SU-DHL-6 (cell line): Measurements from ENCODE around the gene GLRA3.
A peak's percentile ranks its signal among the peaks of the same experiment; 100 is the strongest.

ENCODE experiments used
- H2AFZ ChIP-seq: fragments of 200-600 bp; sonication (generic); 2 replicates; pipeline ENCODE4 v1.6.1; 2014; ENCODE audit warnings: low read depth, mild to moderate bottlenecking, moderate library complexity, mixed read lengths, antibody characterized with exemption, low read length; ENCODE audit not compliant: severe bottlenecking
- H3F3A ChIP-seq: fragments of 200-600 bp; shearing (Covaris generic); 2 replicates; pipeline ENCODE4 v1.6.0; 2016; ENCODE audit warnings: antibody characterized with exemption, mild to moderate bottlenecking; ENCODE audit not compliant: insufficient read depth
- H3K27ac ChIP-seq: fragments of 200-600 bp; sonication (generic); 2 replicates; pipeline ENCODE4 v1.5.1; 2016; ENCODE audit warnings: low read depth, mild to moderate bottlenecking, low read length, moderate library complexity, mixed read lengths
- H3K27me3 ChIP-seq: fragments of 200-600 bp; sonication (generic), shearing (Covaris generic); 2 replicates; pipeline ENCODE4 v1.6.0; 2014; ENCODE audit warnings: mild to moderate bottlenecking, low read length
- H3K36me3 ChIP-seq: fragments of 200-600 bp; sonication (generic); 2 replicates; pipeline ENCODE4 v1.6.1; 2014; ENCODE audit warnings: mild to moderate bottlenecking, low read length, mixed read lengths
- H3K4me2 ChIP-seq: fragments of 300-600, 200-600 bp; shearing (Covaris generic), sonication (generic); 2 replicates; pipeline ENCODE4 v1.6.0; 2014; ENCODE audit warnings: low read length, low read depth, mild to moderate bottlenecking; ENCODE audit not compliant: poor library complexity, severe bottlenecking
- H3K4me3 ChIP-seq: fragments of 200-600 bp; sonication (generic); 2 replicates; pipeline ENCODE4 v1.5.1; 2014; ENCODE audit warnings: antibody characterized with exemption, low read length, mild to moderate bottlenecking, mixed read lengths; ENCODE audit not compliant: insufficient read depth, poor library complexity, severe bottlenecking
- H3K79me2 ChIP-seq: fragments of 200-600 bp; sonication (generic); 2 replicates; pipeline ENCODE4 v1.6.1; 2014; ENCODE audit warnings: mild to moderate bottlenecking, low read length, moderate library complexity; ENCODE audit not compliant: insufficient read depth
- H3K9ac ChIP-seq: fragments of 200-600 bp; sonication (generic); 2 replicates; pipeline ENCODE4 v1.7.0; 2014; ENCODE audit warnings: mild to moderate bottlenecking, low read length
- H3K9me2 ChIP-seq: fragments of 200-600 bp; sonication (generic); replicated peaks from 2 replicates; pipeline ENCODE4 v1.6.1; 2014; ENCODE audit warnings: low read length; ENCODE audit not compliant: insufficient read depth
- H3K9me3 ChIP-seq: fragments of 200-600 bp; sonication (generic); 2 replicates; pipeline ENCODE4 v1.6.1; 2014; ENCODE audit warnings: low read length, mixed read lengths; ENCODE audit not compliant: insufficient read depth
- H4K20me1 ChIP-seq: fragments of 200-600 bp; sonication (generic); 2 replicates; pipeline ENCODE4 v1.6.1; 2014; ENCODE audit warnings: low read depth, mild to moderate bottlenecking, antibody characterized with exemption, low read length, moderate library complexity, mixed read lengths
- EZH2phosphoT487 ChIP-seq: fragments of 200-600 bp; sonication (generic), shearing (Covaris generic); conservative IDR thresholded peaks from 2 replicates; pipeline ENCODE4 v1.6.1; 2018; ENCODE audit warnings: mild to moderate bottlenecking, antibody characterized with exemption, low read length, moderate library complexity, mixed read lengths
- TF ChIP-seq, protein P1 (sequence below): fragments of 200-600 bp; sonication (generic); IDR thresholded peaks from one replicate; pipeline ENCODE4 v1.5.1; 2017; ENCODE audit warnings: antibody characterized with exemption, mild to moderate bottlenecking, low read length, moderate library complexity; ENCODE audit not compliant: insufficient read depth, poor library complexity, severe bottlenecking

The GLRA3 gene

DNA sequence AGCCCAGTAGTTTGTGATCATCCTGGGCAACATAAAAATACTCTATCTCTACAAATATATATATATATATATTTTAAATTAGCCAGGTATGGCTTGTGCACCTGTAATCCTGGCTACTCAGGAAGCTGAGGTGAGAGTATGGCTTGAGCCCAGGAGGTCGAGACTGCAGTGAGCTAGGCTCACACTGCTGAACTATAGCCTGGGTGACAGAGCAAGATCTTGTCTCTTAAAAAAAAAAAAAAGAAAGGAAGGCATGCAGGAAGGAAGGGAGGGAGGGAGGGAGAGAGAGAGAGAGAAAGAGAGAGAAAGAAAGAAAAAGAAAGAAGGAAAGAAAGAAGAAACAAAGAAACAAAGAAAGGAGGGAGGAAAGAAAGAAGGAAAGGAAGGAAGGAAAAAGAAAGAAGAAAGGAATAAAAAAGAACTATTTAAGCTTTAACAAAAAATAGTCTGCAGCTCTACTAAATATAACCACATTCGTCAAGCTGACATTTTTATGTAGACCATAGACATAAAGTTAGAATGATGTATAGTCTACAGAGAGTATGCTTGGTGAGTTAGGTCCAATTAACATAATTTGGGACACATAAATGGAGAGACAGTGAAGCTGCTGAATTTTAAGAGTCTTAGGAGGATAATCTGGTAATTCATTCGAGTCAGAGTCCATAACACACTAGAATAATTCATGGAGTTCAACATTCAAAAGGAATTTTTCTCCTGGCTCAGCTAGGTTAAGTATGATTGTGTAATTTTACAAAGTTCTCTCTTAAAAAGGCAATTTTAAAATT, 111.9 kb downstream of the GLRA3 start:
- Histone ChIP-seq H3K27me3 (no peaks in the 10 kb centered on the region), H3F3A (no peaks in the 10 kb centered on the region), H3K9ac (no peak overlapping the region), H3K4me3 (no peak overlapping the region), H3K9me2 (no peaks in the 10 kb centered on the region), H3K79me2 (no peaks in the 10 kb centered on the region), H3K36me3 (no peaks in the 10 kb centered on the region), H2AFZ (no peak overlapping the region), H3K4me2 (no peak overlapping the region), H4K20me1 (no peaks in the 10 kb centered on the region), H3K9me3 (no peaks in the 10 kb centered on the region), H3K27ac (no peak overlapping the region)
- TF ChIP-seq, protein P1, sequence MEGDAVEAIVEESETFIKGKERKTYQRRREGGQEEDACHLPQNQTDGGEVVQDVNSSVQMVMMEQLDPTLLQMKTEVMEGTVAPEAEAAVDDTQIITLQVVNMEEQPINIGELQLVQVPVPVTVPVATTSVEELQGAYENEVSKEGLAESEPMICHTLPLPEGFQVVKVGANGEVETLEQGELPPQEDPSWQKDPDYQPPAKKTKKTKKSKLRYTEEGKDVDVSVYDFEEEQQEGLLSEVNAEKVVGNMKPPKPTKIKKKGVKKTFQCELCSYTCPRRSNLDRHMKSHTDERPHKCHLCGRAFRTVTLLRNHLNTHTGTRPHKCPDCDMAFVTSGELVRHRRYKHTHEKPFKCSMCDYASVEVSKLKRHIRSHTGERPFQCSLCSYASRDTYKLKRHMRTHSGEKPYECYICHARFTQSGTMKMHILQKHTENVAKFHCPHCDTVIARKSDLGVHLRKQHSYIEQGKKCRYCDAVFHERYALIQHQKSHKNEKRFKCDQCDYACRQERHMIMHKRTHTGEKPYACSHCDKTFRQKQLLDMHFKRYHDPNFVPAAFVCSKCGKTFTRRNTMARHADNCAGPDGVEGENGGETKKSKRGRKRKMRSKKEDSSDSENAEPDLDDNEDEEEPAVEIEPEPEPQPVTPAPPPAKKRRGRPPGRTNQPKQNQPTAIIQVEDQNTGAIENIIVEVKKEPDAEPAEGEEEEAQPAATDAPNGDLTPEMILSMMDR, result no peak
- no peak for TF ChIP-seq EZH2phosphoT487

DNA sequence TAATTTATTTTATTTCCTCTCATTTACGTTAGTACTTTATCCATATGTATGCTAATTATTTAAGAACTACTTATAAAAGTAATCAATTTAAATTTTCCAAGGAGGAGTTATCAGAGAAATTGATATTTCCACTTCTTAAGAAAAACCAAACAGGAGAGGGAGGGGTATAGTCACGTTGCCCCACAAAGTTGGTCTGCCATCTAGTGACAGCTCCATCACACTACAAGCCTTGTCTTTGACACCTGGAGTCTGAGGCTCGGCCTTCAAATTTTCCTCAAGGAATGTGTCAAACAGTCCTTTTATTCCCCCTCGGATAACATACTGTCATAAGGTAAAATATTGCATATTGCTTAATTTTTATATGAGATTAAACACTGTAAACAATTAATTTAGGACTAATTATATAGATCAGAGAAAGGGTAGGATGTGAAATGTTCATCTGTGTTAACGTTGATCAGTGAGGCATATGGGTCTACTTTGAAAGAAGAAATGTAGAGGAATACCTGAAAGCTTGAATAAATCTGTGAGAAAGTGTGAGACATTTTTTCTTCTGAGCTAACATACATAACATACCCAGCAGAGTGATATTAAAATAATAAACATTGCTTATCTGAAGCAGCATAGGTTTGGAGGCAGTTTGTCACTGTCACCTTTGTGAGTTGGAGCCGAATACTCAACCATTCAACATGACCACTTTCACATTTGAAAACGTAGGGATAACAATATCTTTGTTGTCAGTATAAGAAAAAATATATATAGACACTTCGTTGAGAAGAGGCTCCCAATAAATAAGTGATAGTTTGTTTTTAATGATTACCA, 114.4 kb downstream of the GLRA3 start:
- Histone ChIP-seq H3K27me3 (no peaks in the 10 kb centered on the region), H3K9me3 (no peaks in the 10 kb centered on the region), H3K9ac (no peak overlapping the region), H3K4me3 (no peak overlapping the region), H3K4me2 (no peak overlapping the region), H3K79me2 (no peaks in the 10 kb centered on the region), H2AFZ (no peak overlapping the region), H4K20me1 (no peaks in the 10 kb centered on the region), H3K27ac (no peak overlapping the region), H3K9me2 (no peaks in the 10 kb centered on the region), H3K36me3 (no peaks in the 10 kb centered on the region), H3F3A (no peaks in the 10 kb centered on the region)
- no peak for TF ChIP-seq EZH2phosphoT487
- TF ChIP-seq, protein P1, result peak; percentile 69

- Histone ChIP-seq H2AFZ (no peak overlapping the region), H3K4me2 (no peak overlapping the region), H3F3A (no peaks in the 10 kb centered on the region), H3K9me3 (no peaks in the 10 kb centered on the region), H3K79me2 (no peaks in the 10 kb centered on the region), H4K20me1 (no peaks in the 10 kb centered on the region), H3K27me3 (no peaks in the 10 kb centered on the region), H3K36me3 (no peaks in the 10 kb centered on the region), H3K27ac (no peak overlapping the region), H3K9ac (no peak overlapping the region), H3K4me3 (no peak overlapping the region), H3K9me2 (no peaks in the 10 kb centered on the region)
- TF ChIP-seq EZH2phosphoT487, result no peak
- TF ChIP-seq, protein P1, result no peak
These were observed 115.2 kb downstream of the GLRA3 start for GRCh38 chr4:174713821-174714220.
